GM12864 (cell line): Measurements from ENCODE around the gene CDX2.

Experiments
- DNase-seq: peaks from one replicate; pipeline ENCODE4 v3.0.0-alpha.2; 2011; ENCODE audit warnings: low read depth
- H3K4me3 ChIP-seq: 2 replicates; pipeline ENCODE4 v1.5.1; 2011; ENCODE audit warnings: mild to moderate bottlenecking, low read depth, low read length, control low read depth
- CTCF ChIP-seq: IDR thresholded peaks from 2 replicates; pipeline ENCODE4 v1.5.1; 2011; ENCODE audit warnings: low read depth, mild to moderate bottlenecking, moderate library complexity, low read length, control low read depth, inconsistent platforms; ENCODE audit errors: missing control alignments

Gene CDX2

DNA sequence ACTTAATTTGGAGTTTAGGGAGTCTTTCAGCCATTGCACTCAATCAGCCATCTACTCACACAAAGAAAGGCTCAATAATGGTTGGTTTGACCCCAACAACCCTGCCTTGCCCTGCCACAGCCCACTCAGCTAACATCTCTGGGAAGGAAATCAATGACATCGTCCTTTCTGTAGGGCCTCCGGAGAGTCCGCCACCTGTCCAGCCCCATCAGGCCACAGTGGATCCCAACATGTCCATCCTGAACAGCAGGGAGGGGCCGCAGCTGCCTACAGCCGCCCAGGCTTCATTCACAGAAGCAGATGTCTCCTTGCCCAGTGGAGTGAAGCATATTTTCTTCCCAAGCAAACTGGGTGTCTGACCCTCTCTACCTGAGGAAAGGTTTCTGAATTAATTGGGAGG lies 4.2 kb upstream of the CDX2 start:
- H3K4me3 ChIP-seq = no peak overlapping the region
- DNase-seq = no peak
- no peak for TF ChIP-seq CTCF

DNA sequence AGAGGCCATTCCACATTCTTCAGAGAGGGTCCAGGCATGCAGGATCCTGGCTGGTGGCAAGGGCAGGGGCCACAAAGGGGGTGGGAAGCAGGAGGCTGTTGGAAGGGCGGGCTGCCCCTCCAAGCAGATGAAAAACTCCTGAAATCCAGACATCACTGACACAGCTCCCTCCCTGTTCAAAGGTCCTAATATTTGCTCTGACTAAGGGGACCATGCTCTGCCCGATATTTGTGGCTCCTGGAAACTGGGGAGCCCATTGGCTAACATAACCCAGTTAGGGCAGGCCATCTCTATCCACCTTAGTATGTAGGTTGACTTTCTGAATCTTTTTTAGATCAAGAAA lies 3.3 kb upstream of the CDX2 start:
- H3K4me3 ChIP-seq = no peak overlapping the region
- no peak for DNase-seq
- TF ChIP-seq CTCF = no peak

DNA sequence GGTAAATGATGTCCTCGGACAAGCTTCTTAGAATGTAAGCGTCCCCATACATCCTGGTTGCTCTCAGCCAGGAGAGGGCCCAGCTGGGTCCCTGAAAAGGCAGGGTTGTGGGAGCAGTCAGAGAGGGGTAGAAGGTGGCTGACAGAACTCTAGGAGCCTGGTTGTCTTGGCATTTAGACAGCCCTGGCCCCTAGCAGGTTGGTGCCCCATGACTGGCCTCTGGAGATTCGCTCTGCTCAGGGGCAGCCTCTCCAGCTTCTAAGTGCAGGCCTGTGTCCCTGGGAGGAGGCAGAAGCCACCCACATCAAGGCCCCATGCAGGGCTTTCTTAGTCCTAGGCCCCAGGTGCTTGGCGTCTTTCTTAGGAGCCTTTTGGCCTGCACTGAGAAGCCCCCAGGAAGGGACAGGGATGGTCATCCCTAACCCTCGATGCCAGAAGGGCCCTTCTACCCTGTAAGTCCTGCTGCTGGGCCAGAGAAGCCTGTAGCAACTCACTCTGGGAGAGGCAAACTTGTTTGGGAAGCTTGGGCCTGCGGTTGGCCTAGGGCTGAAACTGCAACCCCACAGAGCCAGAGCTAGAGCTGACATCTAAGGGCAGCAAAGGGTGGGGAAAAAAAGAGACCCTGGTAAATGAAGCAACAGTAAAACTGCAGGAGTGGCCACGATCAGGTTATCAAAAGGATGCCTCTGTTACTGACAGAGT lies 2.8 kb upstream of the CDX2 start:
- no peak for TF ChIP-seq CTCF
- no peak for DNase-seq
- no peak overlapping the region for H3K4me3 ChIP-seq

GRCh38 chr13:27971236-27971645 lies 2.1 kb upstream of the CDX2 start:
- TF ChIP-seq CTCF = no peak
- no peak overlapping the region for H3K4me3 ChIP-seq
- DNase-seq = no peak

GRCh38 chr13:27970382-27971235 lies 1.5 kb upstream of the CDX2 start:
- no peak overlapping the region for H3K4me3 ChIP-seq
- TF ChIP-seq CTCF = no peak
- no peak for DNase-seq

GRCh38 chr13:27969866-27970229 lies 733 bp upstream of the CDX2 start:
- TF ChIP-seq CTCF = no peak
- no peak for DNase-seq
- H3K4me3 ChIP-seq = no peak overlapping the region
